Liver (tissue), 2 donors: ENCODE measurements around the gene OR10J1.

ENCODE experiments used
- TF ChIP-seq, protein P1 (sequence below): IDR thresholded peaks from 2 replicates; pipeline ENCODE4 v1.6.1; 2016; ENCODE audit warnings: antibody characterized with exemption
- TF ChIP-seq, protein P2 (sequence below): fragments of 150-350 bp; IDR thresholded peaks from 2 replicates; pipeline ENCODE4 v1.5.1; 2017; ENCODE audit warnings: improper control_type of control experiment, low read depth, low read length; ENCODE audit not compliant: missing input control
- donor health status: healthy.

DNA sequence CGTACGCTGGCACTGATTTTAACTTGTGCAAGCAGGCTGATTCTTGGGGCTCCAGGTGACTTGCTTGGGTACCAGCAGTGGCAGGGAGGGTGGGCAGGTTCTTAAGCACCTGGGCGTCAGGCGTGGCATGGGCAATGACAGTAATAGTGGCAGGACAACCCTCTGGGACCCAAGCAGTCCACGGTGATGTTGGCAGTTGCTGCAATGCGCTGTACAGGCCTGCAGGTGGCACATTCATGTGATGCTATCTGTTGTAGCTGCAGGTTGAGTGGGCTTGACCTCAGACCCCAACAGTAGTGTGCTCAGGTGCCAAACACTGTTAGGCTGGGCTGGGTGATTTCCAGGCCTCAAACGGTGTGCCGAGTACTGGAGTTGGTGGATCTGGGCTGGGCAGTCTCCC, 17.7 kb upstream of the OR10J1 start:
- TF ChIP-seq, protein P1, sequence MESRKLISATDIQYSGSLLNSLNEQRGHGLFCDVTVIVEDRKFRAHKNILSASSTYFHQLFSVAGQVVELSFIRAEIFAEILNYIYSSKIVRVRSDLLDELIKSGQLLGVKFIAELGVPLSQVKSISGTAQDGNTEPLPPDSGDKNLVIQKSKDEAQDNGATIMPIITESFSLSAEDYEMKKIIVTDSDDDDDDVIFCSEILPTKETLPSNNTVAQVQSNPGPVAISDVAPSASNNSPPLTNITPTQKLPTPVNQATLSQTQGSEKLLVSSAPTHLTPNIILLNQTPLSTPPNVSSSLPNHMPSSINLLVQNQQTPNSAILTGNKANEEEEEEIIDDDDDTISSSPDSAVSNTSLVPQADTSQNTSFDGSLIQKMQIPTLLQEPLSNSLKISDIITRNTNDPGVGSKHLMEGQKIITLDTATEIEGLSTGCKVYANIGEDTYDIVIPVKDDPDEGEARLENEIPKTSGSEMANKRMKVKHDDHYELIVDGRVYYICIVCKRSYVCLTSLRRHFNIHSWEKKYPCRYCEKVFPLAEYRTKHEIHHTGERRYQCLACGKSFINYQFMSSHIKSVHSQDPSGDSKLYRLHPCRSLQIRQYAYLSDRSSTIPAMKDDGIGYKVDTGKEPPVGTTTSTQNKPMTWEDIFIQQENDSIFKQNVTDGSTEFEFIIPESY = no peak
- TF ChIP-seq, protein P2, sequence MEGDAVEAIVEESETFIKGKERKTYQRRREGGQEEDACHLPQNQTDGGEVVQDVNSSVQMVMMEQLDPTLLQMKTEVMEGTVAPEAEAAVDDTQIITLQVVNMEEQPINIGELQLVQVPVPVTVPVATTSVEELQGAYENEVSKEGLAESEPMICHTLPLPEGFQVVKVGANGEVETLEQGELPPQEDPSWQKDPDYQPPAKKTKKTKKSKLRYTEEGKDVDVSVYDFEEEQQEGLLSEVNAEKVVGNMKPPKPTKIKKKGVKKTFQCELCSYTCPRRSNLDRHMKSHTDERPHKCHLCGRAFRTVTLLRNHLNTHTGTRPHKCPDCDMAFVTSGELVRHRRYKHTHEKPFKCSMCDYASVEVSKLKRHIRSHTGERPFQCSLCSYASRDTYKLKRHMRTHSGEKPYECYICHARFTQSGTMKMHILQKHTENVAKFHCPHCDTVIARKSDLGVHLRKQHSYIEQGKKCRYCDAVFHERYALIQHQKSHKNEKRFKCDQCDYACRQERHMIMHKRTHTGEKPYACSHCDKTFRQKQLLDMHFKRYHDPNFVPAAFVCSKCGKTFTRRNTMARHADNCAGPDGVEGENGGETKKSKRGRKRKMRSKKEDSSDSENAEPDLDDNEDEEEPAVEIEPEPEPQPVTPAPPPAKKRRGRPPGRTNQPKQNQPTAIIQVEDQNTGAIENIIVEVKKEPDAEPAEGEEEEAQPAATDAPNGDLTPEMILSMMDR = peak; percentile 47
